ENCODE data around the gene TMED5.

TMED5 gene

GRCh38 chr1:93109578-93109977 lies 70.6 kb downstream of the TMED5 start:
- Histone ChIP-seq H3K9ac (no peak overlapping the region), H3K4me1 (no peaks in the 10 kb centered on the region), H3K4me3 (ENCODE audit: low read depth, low read length) (no peak overlapping the region), H3K4me2 (ENCODE audit: low read length) (no peak overlapping the region), H3K9me3 (ENCODE audit: control insufficient read depth, low read length) (no peaks in the 10 kb centered on the region), H3K27me3 (ENCODE audit: control insufficient read depth, insufficient read depth, low read length) (no peaks in the 10 kb centered on the region), H2AFZ (no peak overlapping the region), H3K79me2 (peaks cover 9% of the 10 kb centered on the region), H3K36me3 (ENCODE audit: control insufficient read depth, insufficient read depth, low read length) (no peaks in the 10 kb centered on the region), H3K27ac (no peak overlapping the region)
- TF ChIP-seq CTCF (IDR thresholded peaks at IDR 0.05): no peak

- Histone ChIP-seq H3K27ac (no peak overlapping the region), H3K27me3 (ENCODE audit: control insufficient read depth, insufficient read depth, low read length) (no peaks in the 10 kb centered on the region), H3K36me3 (ENCODE audit: control insufficient read depth, insufficient read depth, low read length) (no peaks in the 10 kb centered on the region), H3K9ac (no peak overlapping the region), H3K79me2 (peaks cover 9% of the 10 kb centered on the region), H3K9me3 (ENCODE audit: control insufficient read depth, low read length) (no peaks in the 10 kb centered on the region), H3K4me2 (ENCODE audit: low read length) (no peak overlapping the region), H2AFZ (no peak overlapping the region), H3K4me1 (no peaks in the 10 kb centered on the region), H3K4me3 (ENCODE audit: low read depth, low read length) (no peak overlapping the region)
- TF ChIP-seq CTCF (IDR thresholded peaks at IDR 0.05): no peak
Observed at GRCh38 chr1:93108335-93108734, 71.9 kb downstream of the TMED5 start.

GRCh38 chr1:93107395-93107794 lies 72.8 kb downstream of the TMED5 start:
- no peak overlapping the region for H3K4me3 ChIP-seq (ENCODE audit: low read depth, low read length)
- no peaks in the 10 kb centered on the region for H3K27me3 ChIP-seq (ENCODE audit: control insufficient read depth, insufficient read depth, low read length)
- H3K36me3 ChIP-seq (ENCODE audit: control insufficient read depth, insufficient read depth, low read length): no peaks in the 10 kb centered on the region
- H3K4me2 ChIP-seq (ENCODE audit: low read length): no peak overlapping the region
- no peak overlapping the region for H3K9ac ChIP-seq
- TF ChIP-seq CTCF (IDR thresholded peaks at IDR 0.05): no peak
- H3K9me3 ChIP-seq (ENCODE audit: control insufficient read depth, low read length): no peaks in the 10 kb centered on the region
- no peak overlapping the region for H2AFZ ChIP-seq
- H3K4me1 ChIP-seq: no peaks in the 10 kb centered on the region
- H3K79me2 ChIP-seq: peaks cover 10% of the 10 kb centered on the region
- no peak overlapping the region for H3K27ac ChIP-seq

GRCh38 chr1:93106226-93106625 lies 74.0 kb downstream of the TMED5 start:
- no peak overlapping the region for H3K27ac ChIP-seq
- H3K9ac ChIP-seq: no peak overlapping the region
- H3K9me3 ChIP-seq (ENCODE audit: control insufficient read depth, low read length): no peaks in the 10 kb centered on the region
- no peaks in the 10 kb centered on the region for H3K36me3 ChIP-seq (ENCODE audit: control insufficient read depth, insufficient read depth, low read length)
- no peak overlapping the region for H3K4me2 ChIP-seq (ENCODE audit: low read length)
- H2AFZ ChIP-seq: no peak overlapping the region
- no peak for TF ChIP-seq CTCF (IDR thresholded peaks at IDR 0.05)
- H3K4me1 ChIP-seq: no peaks in the 10 kb centered on the region
- H3K79me2 ChIP-seq: peaks cover 16% of the 10 kb centered on the region
- no peak overlapping the region for H3K4me3 ChIP-seq (ENCODE audit: low read depth, low read length)
- H3K27me3 ChIP-seq (ENCODE audit: control insufficient read depth, insufficient read depth, low read length): no peaks in the 10 kb centered on the region

GRCh38 chr1:93102142-93102541 lies 78.1 kb downstream of the TMED5 start:
- no peaks in the 10 kb centered on the region for H3K36me3 ChIP-seq (ENCODE audit: control insufficient read depth, insufficient read depth, low read length)
- H3K4me3 ChIP-seq (ENCODE audit: low read depth, low read length): no peak overlapping the region
- H3K27ac ChIP-seq: no peak overlapping the region
- no peaks in the 10 kb centered on the region for H3K9me3 ChIP-seq (ENCODE audit: control insufficient read depth, low read length)
- H3K4me2 ChIP-seq (ENCODE audit: low read length): no peak overlapping the region
- no peak overlapping the region for H2AFZ ChIP-seq
- H3K79me2 ChIP-seq: peaks cover 17% of the 10 kb centered on the region
- H3K27me3 ChIP-seq (ENCODE audit: control insufficient read depth, insufficient read depth, low read length): no peaks in the 10 kb centered on the region
- TF ChIP-seq CTCF (IDR thresholded peaks at IDR 0.05): no peak
- H3K9ac ChIP-seq: no peak overlapping the region
- H3K4me1 ChIP-seq: no peaks in the 10 kb centered on the region
